Hepatocyte (in vitro differentiated cells): ENCODE results near the gene P3R3URF. TPM values are rescaled to one million over a fixed set of nuclear protein-coding genes. Genes with fewer than 3 reads are reported as not detected.

ENCODE experiments used
- DNase-seq: peaks from one replicate; pipeline ENCODE4 v3.0.0-alpha.2; 2016; ENCODE audit warnings: low spot score
- H2AFZ ChIP-seq: fragments of 200-600 bp; sonication (generic); 2 replicates; pipeline ENCODE4 v1.6.0; 2016; ENCODE audit warnings: antibody characterized with exemption, mild to moderate bottlenecking
- H3K27ac ChIP-seq: fragments of 200-600 bp; sonication (generic); 2 replicates; pipeline ENCODE4 v1.5.1; 2016; ENCODE audit warnings: mild to moderate bottlenecking
- H3K27me3 ChIP-seq: fragments of 200-600 bp; sonication (generic); 2 replicates; pipeline ENCODE4 v1.6.1; 2016
- H3K36me3 ChIP-seq: fragments of 200-600 bp; sonication (generic); replicated peaks from 2 replicates; pipeline ENCODE4 v1.5.1; 2016; ENCODE audit warnings: low read depth; ENCODE audit not compliant: insufficient read depth
- H3K4me1 ChIP-seq: fragments of 200-600 bp; sonication (generic); 2 replicates; pipeline ENCODE4 v1.5.1; 2016; ENCODE audit warnings: mild to moderate bottlenecking, moderate library complexity; ENCODE audit not compliant: insufficient read depth
- H3K4me2 ChIP-seq: fragments of 200-600 bp; sonication (generic); 2 replicates; pipeline ENCODE4 v1.6.0; 2016
- H3K4me3 ChIP-seq: fragments of 200-600 bp; sonication (generic); 2 replicates; pipeline ENCODE4 v1.5.1; 2016; ENCODE audit warnings: mild to moderate bottlenecking
- H3K79me2 ChIP-seq: fragments of 200-600 bp; sonication (generic); 2 replicates; pipeline ENCODE4 v1.6.0; 2017; ENCODE audit warnings: mild to moderate bottlenecking
- H3K9me2 ChIP-seq: fragments of 200-600 bp; sonication (generic); replicated peaks from 2 replicates; pipeline ENCODE4 v1.6.0; 2017; ENCODE audit warnings: mild to moderate bottlenecking; ENCODE audit not compliant: insufficient read depth
- H3K9me3 ChIP-seq: fragments of 200-600 bp; sonication (generic); 2 replicates; pipeline ENCODE4 v1.5.1; 2016; ENCODE audit warnings: low read depth, mild to moderate bottlenecking
- H4K20me1 ChIP-seq: fragments of 200-600 bp; sonication (generic); 2 replicates; pipeline ENCODE4 v1.6.0; 2016; ENCODE audit warnings: mild to moderate bottlenecking; ENCODE audit not compliant: insufficient read depth, poor library complexity, severe bottlenecking
- CTCF ChIP-seq: fragments of 200-600 bp; sonication (generic); IDR thresholded peaks from 2 replicates; pipeline ENCODE4 v1.5.1; 2016; ENCODE audit warnings: antibody characterized with exemption, mild to moderate bottlenecking; ENCODE audit not compliant: poor library complexity
- EZH2 ChIP-seq: fragments of 200-600 bp; sonication (generic); IDR thresholded peaks from 2 replicates; pipeline ENCODE4 v1.6.1; 2016; ENCODE audit warnings: antibody characterized with exemption, mild to moderate bottlenecking, borderline replicate concordance
- EZH2phosphoT487 ChIP-seq: fragments of 200-600 bp; sonication (generic); IDR thresholded peaks from one replicate; pipeline ENCODE4 v1.6.1; 2018; ENCODE audit warnings: antibody characterized with exemption, mild to moderate bottlenecking, low read depth, moderate library complexity; ENCODE audit not compliant: unreplicated experiment, severe bottlenecking
- WGBS: methylation state at CpG from one replicate; pipeline ENCODE4 v1.1.6; 2016; ENCODE audit warnings: low lambda C conversion rate; ENCODE audit errors: missing lambda C conversion rate; 5-methylcytosine and 5-hydroxymethylcytosine counted together
- polyA plus RNA-seq: library from polyadenylated mRNA; unstranded; fragments of >200 nt; fragmentation: Nextera tagmentation; extraction: Ambion mirVana; gene quantifications from 2 replicates; pipeline ENCODE4 v1.2.1, GENCODE V29; 2016
- total RNA-seq: library from RNA; depleted of rRNA; stranded (reverse); fragments of >200 nt; gene quantifications from 2 replicates; pipeline ENCODE4 v1.2.3, GENCODE V29; 2014

The P3R3URF gene
- total and polyA plus RNA-seq, 2 experiments from 2014 or later = not detected

GRCh38 chr1:46206399-46206798 is 30.1 kb upstream of the P3R3URF start:
- no peaks in the 10 kb centered on the region for H3K27me3 ChIP-seq
- TF ChIP-seq EZH2phosphoT487 = no peak
- TF ChIP-seq CTCF = no peak
- no peak for TF ChIP-seq EZH2
- no peak overlapping the region for H2AFZ ChIP-seq
- no peaks in the 10 kb centered on the region for H4K20me1 ChIP-seq
- no peaks in the 10 kb centered on the region for H3K9me2 ChIP-seq
- WGBS = 91% methylated on average over 2 of the region's 2 CpGs
- no peaks in the 10 kb centered on the region for H3K36me3 ChIP-seq
- DNase-seq = no peak
- H3K4me3 ChIP-seq = no peak overlapping the region
- H3K4me1 ChIP-seq = peaks cover 7% of the 10 kb centered on the region
- no peak overlapping the region for H3K4me2 ChIP-seq
- H3K9me3 ChIP-seq = no peaks in the 10 kb centered on the region
- no peak overlapping the region for H3K27ac ChIP-seq
- no peaks in the 10 kb centered on the region for H3K79me2 ChIP-seq

GRCh38 chr1:46205791-46206190 is 29.5 kb upstream of the P3R3URF start:
- no peaks in the 10 kb centered on the region for H3K9me3 ChIP-seq
- H3K79me2 ChIP-seq = no peaks in the 10 kb centered on the region
- H3K27ac ChIP-seq = no peak overlapping the region
- no peaks in the 10 kb centered on the region for H3K36me3 ChIP-seq
- no peaks in the 10 kb centered on the region for H3K9me2 ChIP-seq
- no peak overlapping the region for H3K4me2 ChIP-seq
- H2AFZ ChIP-seq = no peak overlapping the region
- WGBS = 76% methylated on average over 3 of the region's 3 CpGs
- TF ChIP-seq CTCF = no peak
- TF ChIP-seq EZH2phosphoT487 = no peak
- TF ChIP-seq EZH2 = no peak
- peaks cover 7% of the 10 kb centered on the region for H3K4me1 ChIP-seq
- no peak for DNase-seq
- no peaks in the 10 kb centered on the region for H3K27me3 ChIP-seq
- no peaks in the 10 kb centered on the region for H4K20me1 ChIP-seq
- H3K4me3 ChIP-seq = no peak overlapping the region

GRCh38 chr1:46205141-46205540 is 28.9 kb upstream of the P3R3URF start:
- no peak for DNase-seq
- no peak for TF ChIP-seq EZH2phosphoT487
- TF ChIP-seq EZH2 = no peak
- no peak for TF ChIP-seq CTCF
- Histone ChIP-seq H2AFZ (no peak overlapping the region), H3K4me1 (peaks cover 7% of the 10 kb centered on the region), H3K27ac (no peak overlapping the region), H3K4me2 (no peak overlapping the region), H3K79me2 (no peaks in the 10 kb centered on the region), H3K27me3 (no peaks in the 10 kb centered on the region), H4K20me1 (no peaks in the 10 kb centered on the region), H3K4me3 (no peak overlapping the region), H3K9me3 (no peaks in the 10 kb centered on the region), H3K36me3 (no peaks in the 10 kb centered on the region), H3K9me2 (no peaks in the 10 kb centered on the region)
- 88% methylated on average over 3 of the region's 3 CpGs for WGBS

- H4K20me1 ChIP-seq = no peaks in the 10 kb centered on the region
- no peaks in the 10 kb centered on the region for H3K27me3 ChIP-seq
- H3K9me3 ChIP-seq = no peaks in the 10 kb centered on the region
- H3K36me3 ChIP-seq = no peaks in the 10 kb centered on the region
- 82% methylated on average over 5 of the region's 5 CpGs for WGBS
- DNase-seq = no peak
- H3K79me2 ChIP-seq = no peaks in the 10 kb centered on the region
- no peaks in the 10 kb centered on the region for H3K9me2 ChIP-seq
- H3K4me2 ChIP-seq = peak overlapping the region; percentile 98
- peaks cover 7% of the 10 kb centered on the region for H3K4me1 ChIP-seq
- H3K4me3 ChIP-seq = no peak overlapping the region
- no peak for TF ChIP-seq EZH2
- H2AFZ ChIP-seq = peak overlapping the region; percentile 99
- H3K27ac ChIP-seq = no peak overlapping the region
Measured at GRCh38 chr1:46204406-46204742, 28.1 kb upstream of the P3R3URF start.
